ENCODE results near the gene CFC1.
"Not testable (repeated sequence)": the region's sequence is repeated elsewhere in the genome, so short reads cannot be mapped to it uniquely, and the experiment has no call there.

Gene CFC1

GRCh38 chr2:130556441-130556840 is 42.9 kb downstream of the CFC1 start:
- not testable (repeated sequence) for H3K9me3 Mint-ChIP-seq; DNase-seq (ENCODE audit: low spot score); H3K36me3 Mint-ChIP-seq (ENCODE audit: low read depth); H3K4me1 Mint-ChIP-seq (ENCODE audit: low read depth); H3K27me3 Mint-ChIP-seq (ENCODE audit: low read depth); H3K27ac Mint-ChIP-seq; H3K4me3 Mint-ChIP-seq

- not testable (repeated sequence) for H3K9me3 Mint-ChIP-seq; DNase-seq (ENCODE audit: low spot score); H3K4me3 Mint-ChIP-seq; H3K36me3 Mint-ChIP-seq (ENCODE audit: low read depth); H3K4me1 Mint-ChIP-seq (ENCODE audit: low read depth); H3K27ac Mint-ChIP-seq; H3K27me3 Mint-ChIP-seq (ENCODE audit: low read depth)
Measured at GRCh38 chr2:130554178-130554577, 45.2 kb downstream of the CFC1 start.

GRCh38 chr2:130549475-130549874 is 49.9 kb downstream of the CFC1 start:
- not testable (repeated sequence) for H3K4me1 Mint-ChIP-seq (ENCODE audit: low read depth); DNase-seq (ENCODE audit: low spot score); H3K36me3 Mint-ChIP-seq (ENCODE audit: low read depth); H3K27me3 Mint-ChIP-seq (ENCODE audit: low read depth); H3K4me3 Mint-ChIP-seq; H3K27ac Mint-ChIP-seq; H3K9me3 Mint-ChIP-seq

GRCh38 chr2:130548418-130548817 is 51.0 kb downstream of the CFC1 start:
- not testable (repeated sequence) for DNase-seq (ENCODE audit: low spot score); H3K27ac Mint-ChIP-seq; H3K27me3 Mint-ChIP-seq (ENCODE audit: low read depth); H3K4me1 Mint-ChIP-seq (ENCODE audit: low read depth); H3K36me3 Mint-ChIP-seq (ENCODE audit: low read depth); H3K4me3 Mint-ChIP-seq; H3K9me3 Mint-ChIP-seq

GRCh38 chr2:130544978-130545377 is 54.4 kb downstream of the CFC1 start:
- not testable (repeated sequence) for H3K4me1 Mint-ChIP-seq (ENCODE audit: low read depth); H3K36me3 Mint-ChIP-seq (ENCODE audit: low read depth); H3K27ac Mint-ChIP-seq; DNase-seq (ENCODE audit: low spot score); H3K27me3 Mint-ChIP-seq (ENCODE audit: low read depth); H3K9me3 Mint-ChIP-seq; H3K4me3 Mint-ChIP-seq

- H3K27me3 Mint-ChIP-seq (ENCODE audit: low read depth); H3K27ac Mint-ChIP-seq; H3K4me1 Mint-ChIP-seq (ENCODE audit: low read depth); H3K4me3 Mint-ChIP-seq; H3K36me3 Mint-ChIP-seq (ENCODE audit: low read depth); DNase-seq (ENCODE audit: low spot score); H3K9me3 Mint-ChIP-seq: not testable (repeated sequence)
Measured at GRCh38 chr2:130543785-130544528, 55.4 kb downstream of the CFC1 start.

- not testable (repeated sequence) for H3K27me3 Mint-ChIP-seq (ENCODE audit: low read depth); H3K9me3 Mint-ChIP-seq; DNase-seq (ENCODE audit: low spot score); H3K4me3 Mint-ChIP-seq; H3K36me3 Mint-ChIP-seq (ENCODE audit: low read depth); H3K27ac Mint-ChIP-seq; H3K4me1 Mint-ChIP-seq (ENCODE audit: low read depth)
Measured at GRCh38 chr2:130542789-130543188, 56.6 kb downstream of the CFC1 start.

All from T-helper 2 cell treated with Interferon-gamma antibody and Interleukin-4, amounts not matched to agents 5 μg/mL and 100 μg/mL, for 36 hours (primary cell).